GM12864 (cell line): Measurements from ENCODE around the gene HMG20B.
"Not testable (repeated sequence)": the region's sequence is repeated elsewhere in the genome, so short reads cannot be mapped to it uniquely, and the experiment has no call there.

Experiments
- DNase-seq: peaks from one replicate; pipeline ENCODE4 v3.0.0-alpha.2; 2011; ENCODE audit warnings: low read depth
- H3K4me3 ChIP-seq: 2 replicates; pipeline ENCODE4 v1.5.1; 2011; ENCODE audit warnings: mild to moderate bottlenecking, low read depth, low read length, control low read depth
- CTCF ChIP-seq: IDR thresholded peaks from 2 replicates; pipeline ENCODE4 v1.5.1; 2011; ENCODE audit warnings: low read depth, mild to moderate bottlenecking, moderate library complexity, low read length, control low read depth, inconsistent platforms; ENCODE audit errors: missing control alignments

HMG20B gene

DNA sequence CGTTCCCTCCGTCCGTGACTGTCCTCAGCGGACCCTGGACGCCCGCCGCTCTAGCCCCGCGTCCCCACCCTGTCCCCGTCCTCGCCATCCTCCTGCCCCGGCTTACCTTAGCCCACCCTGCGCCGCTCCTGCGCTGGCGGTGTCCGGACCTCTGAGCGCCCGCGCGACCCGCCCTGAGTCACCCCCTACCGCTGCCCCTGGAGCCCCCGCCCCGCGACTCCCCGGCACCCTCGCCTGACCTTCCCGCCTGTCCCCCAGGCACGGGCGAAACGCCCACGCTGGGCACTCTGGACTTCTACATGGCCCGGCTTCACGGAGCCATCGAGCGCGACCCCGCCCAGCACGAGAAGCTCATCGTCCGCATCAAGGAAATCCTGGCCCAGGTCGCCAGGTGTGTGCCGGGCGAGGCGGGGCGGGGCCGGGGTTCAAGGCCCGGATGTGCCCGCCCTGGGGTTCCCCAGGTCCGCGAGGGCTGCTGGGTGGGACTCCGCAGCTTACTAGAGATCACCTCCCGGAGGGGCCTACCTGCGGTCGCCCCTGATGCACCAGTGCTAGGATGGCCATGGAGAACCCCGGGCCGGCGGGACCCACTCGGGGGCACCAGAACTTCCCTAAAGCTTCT is 5.1 kb downstream of the HMG20B start:
- TF ChIP-seq CTCF, result no peak
- DNase-seq, result no peak
- no peak overlapping the region for H3K4me3 ChIP-seq

- DNase-seq, result no peak
- no peak overlapping the region for H3K4me3 ChIP-seq
- TF ChIP-seq CTCF, result no peak
These were observed 5.6 kb downstream of the HMG20B start for GRCh38 chr19:3578390-3578789.

DNA sequence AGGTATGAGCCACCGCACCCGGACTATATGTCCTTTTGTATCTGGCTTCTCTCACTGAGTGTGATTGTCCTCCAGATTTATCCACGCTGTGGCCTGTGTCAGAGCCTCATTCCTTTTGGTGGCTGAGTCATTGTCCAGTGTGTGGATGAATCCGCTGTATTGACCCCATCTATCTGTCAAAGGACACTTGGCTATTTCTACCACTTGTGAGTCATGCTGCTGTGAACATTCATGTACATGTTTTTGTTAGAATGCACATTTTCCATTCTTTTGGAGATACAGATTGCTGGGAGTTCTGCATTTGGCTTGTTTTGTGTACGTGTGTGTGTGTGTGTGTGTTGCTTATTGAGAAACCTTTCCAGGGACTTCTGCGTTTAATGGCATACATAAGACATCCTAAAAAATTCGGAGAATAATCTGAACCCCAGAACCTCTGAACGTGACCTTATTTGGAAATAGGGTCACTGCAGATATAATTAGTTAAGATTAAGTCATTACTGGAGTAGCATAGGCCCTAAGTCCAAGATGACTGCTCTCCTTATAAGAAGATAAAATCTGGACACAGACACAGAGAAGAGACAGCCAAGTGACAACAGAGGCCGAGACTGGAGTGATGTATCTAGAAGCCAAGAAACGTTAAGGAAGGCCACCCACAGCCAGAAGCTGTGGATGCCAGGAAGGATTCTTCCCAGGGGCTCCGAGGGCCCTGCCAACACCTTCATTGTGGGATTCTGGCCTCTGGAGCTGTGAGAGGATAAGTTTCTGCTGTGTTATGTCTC is 7.6 kb downstream of the HMG20B start:
- DNase-seq, result no peak
- TF ChIP-seq CTCF, result no peak
- no peak overlapping the region for H3K4me3 ChIP-seq

- not testable (repeated sequence) for H3K4me3 ChIP-seq, DNase-seq
These were observed 9.0 kb downstream of the HMG20B start for GRCh38 chr19:3581792-3582191.

DNA sequence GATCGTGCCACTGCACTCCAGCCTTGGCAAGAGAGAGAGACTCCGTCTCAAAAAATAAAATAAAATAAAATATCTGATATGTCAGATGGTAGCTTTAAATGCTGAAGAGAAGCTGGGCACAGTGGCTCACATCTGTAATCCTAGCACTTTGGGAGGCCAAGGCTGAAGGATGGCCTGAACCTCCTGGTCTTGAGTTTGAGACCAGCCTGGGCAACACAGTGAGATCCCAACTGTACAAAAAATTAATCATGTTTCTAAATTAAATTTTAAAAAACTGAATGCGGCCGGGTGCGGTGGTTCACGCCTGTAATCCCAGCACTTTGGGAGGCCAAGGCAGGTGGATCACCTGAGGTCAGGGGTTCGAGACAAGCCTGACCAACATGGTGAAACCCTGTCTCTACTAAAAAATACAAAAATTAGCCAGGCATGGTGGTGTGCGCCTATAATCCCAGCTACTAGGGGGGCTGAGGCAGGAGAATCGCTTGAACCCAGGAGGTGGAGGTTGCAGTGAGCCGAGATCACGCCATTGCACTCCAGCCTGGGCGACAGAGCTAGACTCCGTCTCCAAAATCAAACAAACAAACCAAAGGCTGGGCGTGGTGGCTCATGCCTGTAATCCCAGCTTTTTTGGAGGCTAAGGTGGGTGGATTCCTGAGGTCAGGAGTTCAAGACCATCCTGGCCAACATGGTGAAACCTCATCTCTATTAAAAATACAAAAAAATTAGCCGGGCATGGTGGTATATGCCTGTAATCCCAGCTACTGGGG is 11.5 kb downstream of the HMG20B start:
- DNase-seq, H3K4me3 ChIP-seq: not testable (repeated sequence)

- TF ChIP-seq CTCF, result no peak
- DNase-seq, result no peak
- no peak within 1 kb of the TSS for H3K4me3 ChIP-seq
These were observed 12.8 kb downstream of the HMG20B start, which contains the start of gene GIPC3 for GRCh38 chr19:3585301-3586126. Gene GIPC3, plus strand, starts transcription at chr19:3585478. Its CDS starts 120 bp downstream, at chr19:3585598.

DNA sequence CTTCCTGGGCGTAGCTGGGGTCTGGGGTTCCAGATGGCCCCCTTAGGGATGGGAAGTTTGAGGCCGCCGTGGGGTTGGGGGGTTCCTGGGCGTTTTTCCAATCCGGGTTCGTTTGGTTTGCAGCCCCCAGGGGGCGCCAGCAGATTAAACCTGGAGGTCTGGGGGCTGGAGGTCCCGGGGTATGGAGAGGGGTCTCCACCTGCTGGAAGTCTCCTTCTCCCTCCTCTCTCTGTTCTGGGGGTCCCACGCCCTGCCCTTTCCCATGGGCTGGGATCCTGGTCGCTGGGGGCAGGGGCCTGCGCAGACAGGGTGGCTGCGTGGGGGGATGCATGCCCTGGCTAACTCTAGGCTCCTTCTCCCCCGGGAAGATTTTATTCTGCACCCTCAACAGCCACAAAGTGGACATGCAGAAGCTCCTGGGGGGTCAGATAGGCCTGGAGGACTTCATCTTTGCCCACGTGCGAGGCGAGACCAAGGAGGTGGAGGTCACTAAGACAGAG is 13.4 kb downstream of the HMG20B start:
- no peak for DNase-seq
- TF ChIP-seq CTCF, result peak; percentile 50
- H3K4me3 ChIP-seq, result no peak overlapping the region
